ENCODE data around the gene STK24. TPM values are rescaled to one million over a fixed set of nuclear protein-coding genes. Genes with fewer than 3 reads are reported as not detected.

STK24 gene
- total and polyA plus RNA-seq, 3 experiments from 2014 or later, result 63.6 to 150 (median 149) TPM

DNA sequence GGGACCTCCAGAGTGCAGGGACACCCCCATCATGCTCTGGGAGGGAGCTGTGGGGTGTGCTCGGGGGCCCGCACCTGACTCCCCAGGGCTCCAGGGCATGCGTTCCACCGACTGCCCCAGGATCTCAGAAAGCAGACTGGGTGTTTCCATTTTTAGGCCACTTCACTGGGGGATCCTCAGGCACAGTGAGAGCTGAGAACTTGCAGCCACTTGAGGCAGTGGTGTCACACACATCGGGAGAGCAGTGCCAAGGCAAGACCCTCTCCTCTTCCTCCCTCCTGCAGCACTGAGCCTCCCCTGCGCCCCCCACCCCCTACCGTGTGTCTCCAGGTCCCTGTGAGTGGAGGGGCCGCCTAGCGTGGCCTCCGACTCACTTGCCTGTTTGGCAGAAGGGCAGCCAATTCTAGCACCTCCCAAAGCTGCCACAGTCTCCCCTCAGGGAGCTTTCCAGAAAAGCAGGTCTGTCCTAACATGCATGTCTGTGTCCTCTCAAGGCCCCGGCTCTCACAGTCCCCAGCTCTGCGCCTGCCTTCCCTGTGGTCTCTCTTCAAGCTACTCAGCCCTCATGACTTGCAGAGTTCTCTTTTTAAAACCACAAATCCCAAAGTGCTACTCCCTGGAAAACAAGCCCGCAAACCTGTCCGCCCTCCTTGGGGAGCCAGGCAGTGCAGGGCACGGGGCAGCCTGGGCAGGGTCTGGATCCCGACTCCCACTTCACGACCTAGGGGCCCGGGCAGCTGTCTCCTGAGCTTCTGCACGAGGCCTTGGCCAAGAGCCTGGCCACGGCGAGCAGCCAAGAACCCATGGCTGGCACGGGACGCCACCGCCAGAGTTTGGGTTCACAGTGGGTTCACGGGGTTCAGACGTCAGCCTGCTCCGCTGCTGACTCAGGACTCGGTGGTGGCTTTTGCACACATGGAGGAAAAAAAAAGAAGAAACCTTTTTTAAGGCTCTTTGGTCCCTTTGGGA, 94.1 kb downstream of the STK24 start:
- POLR2A ChIA-PET, result interaction anchor here (1.1 kb wide), 1 partner anchor 93 kb away, joined by 3 read pairs; no protein-coding TSS in a partner anchor
- H3K27ac ChIP-seq (ENCODE audit: low read depth, low read length), result no peak overlapping the region

DNA sequence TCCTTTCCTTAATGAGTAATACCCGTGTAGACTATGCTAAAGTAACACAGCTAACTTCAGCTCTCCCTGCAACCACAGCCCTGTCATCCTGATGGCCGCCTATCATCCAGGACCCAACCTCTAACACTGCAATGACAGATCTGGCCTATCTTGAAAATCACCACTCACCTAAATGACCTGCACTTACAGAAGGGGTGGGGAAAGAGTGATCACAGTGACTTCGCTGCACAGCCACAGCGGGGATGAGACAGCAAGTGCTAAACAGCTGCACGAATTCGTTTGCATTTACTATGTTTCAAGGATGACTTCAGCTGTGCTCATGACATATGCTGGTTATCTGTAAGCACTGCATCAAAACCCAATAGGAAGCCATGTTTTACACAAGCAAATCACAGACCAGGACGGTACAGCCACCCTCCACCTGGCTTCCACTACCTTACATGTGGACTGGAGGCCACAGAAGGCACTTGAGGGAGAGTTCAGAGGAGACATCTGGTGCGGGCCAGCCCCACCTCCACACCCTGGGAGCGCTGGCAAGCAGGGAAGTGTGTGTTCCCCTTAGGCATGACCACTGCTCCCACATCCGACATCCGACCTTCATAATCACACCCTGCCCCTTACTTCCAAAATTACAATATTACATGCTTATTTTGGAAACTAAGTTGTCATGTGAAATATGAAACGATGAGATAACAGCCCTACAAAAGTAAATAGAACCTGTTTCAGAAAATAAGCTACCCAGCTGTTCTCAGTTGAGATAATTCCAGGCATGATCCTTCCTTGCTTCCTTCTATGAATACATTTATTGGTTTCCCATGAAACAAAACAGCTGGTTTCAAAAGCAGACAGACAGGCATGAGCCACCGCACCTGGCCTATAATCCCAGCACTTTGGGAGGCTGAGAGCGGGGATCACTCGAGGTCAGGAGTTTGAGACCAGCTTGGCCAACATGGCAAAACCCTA, 95.7 kb downstream of the STK24 start:
- H3K36me3 Mint-ChIP-seq, result peaks cover 0 to 12% (median 5%) of the 10 kb centered on the region in 3 donors
- no peaks in the 10 kb centered on the region for H3K27me3 ChIP-seq (ENCODE audit: insufficient read depth, low read length, poor library complexity, severe bottlenecking)
- H3K27ac ChIP-seq (ENCODE audit: low read depth, low read length), result no peak overlapping the region
- DNase-seq, result no peak
- no peak overlapping the region for H3K4me3 ChIP-seq (ENCODE audit: low read length)
- H3K27me3 Mint-ChIP-seq, result peaks cover 0 to 2% of the 10 kb centered on the region in 2 donors
- H3K27ac Mint-ChIP-seq, result peak overlapping the region; percentile 62 to 100 (median 84)
- no peaks in the 10 kb centered on the region for H3K9me3 Mint-ChIP-seq
- H3K36me3 ChIP-seq (ENCODE audit: insufficient read depth, low read length), result no peaks in the 10 kb centered on the region
- CTCF ChIA-PET, result interaction anchor here (1.2 to 3.0 kb wide), 4 partner anchors 27 to 172 kb away, joined by 3 to 15 read pairs (median 4); no protein-coding TSS in a partner anchor
- POLR2A ChIA-PET, result no interaction called here
- H3K4me1 Mint-ChIP-seq, result peaks cover 80 to 95% (median 85%) of the 10 kb centered on the region in 3 donors
- no peaks in the 10 kb centered on the region for H3K9me3 ChIP-seq (ENCODE audit: low read length)
- H3K4me3 Mint-ChIP-seq, result peak overlapping the region in 3 of 7 donors; percentile 16 to 57 (median 45)
- H3K4me1 ChIP-seq (ENCODE audit: insufficient read depth, low read length), result peaks cover 67% of the 10 kb centered on the region

More for the DNA sequence above, 94.1 kb downstream of the STK24 start:
- Histone ChIP-seq H3K27me3 (ENCODE audit: insufficient read depth, low read length, poor library complexity, severe bottlenecking) (no peaks in the 10 kb centered on the region), H3K9me3 (ENCODE audit: low read length) (no peaks in the 10 kb centered on the region), H3K36me3 (ENCODE audit: insufficient read depth, low read length) (no peaks in the 10 kb centered on the region), H3K4me3 (ENCODE audit: low read length) (no peak overlapping the region), H3K4me1 (ENCODE audit: insufficient read depth, low read length) (peaks cover 63% of the 10 kb centered on the region)
- H3K27me3 Mint-ChIP-seq, result peaks cover 0 to 2% of the 10 kb centered on the region in 2 donors
- CTCF ChIA-PET, result interaction anchor here (1.2 to 3.0 kb wide), 4 partner anchors 37 to 171 kb away, joined by 4 to 15 read pairs (median 8); no protein-coding TSS in a partner anchor
- peak overlapping the region in 2 of 7 donors; percentile 20 to 59 for H3K4me3 Mint-ChIP-seq
- H3K9me3 Mint-ChIP-seq, result no peaks in the 10 kb centered on the region
- peaks cover 78 to 95% (median 83%) of the 10 kb centered on the region in 3 donors for H3K4me1 Mint-ChIP-seq
- DNase-seq, result no peak
- H3K36me3 Mint-ChIP-seq, result peaks cover 0 to 12% (median 7%) of the 10 kb centered on the region in 3 donors
- peak overlapping the region; percentile 29 to 100 (median 70) for H3K27ac Mint-ChIP-seq

DNA sequence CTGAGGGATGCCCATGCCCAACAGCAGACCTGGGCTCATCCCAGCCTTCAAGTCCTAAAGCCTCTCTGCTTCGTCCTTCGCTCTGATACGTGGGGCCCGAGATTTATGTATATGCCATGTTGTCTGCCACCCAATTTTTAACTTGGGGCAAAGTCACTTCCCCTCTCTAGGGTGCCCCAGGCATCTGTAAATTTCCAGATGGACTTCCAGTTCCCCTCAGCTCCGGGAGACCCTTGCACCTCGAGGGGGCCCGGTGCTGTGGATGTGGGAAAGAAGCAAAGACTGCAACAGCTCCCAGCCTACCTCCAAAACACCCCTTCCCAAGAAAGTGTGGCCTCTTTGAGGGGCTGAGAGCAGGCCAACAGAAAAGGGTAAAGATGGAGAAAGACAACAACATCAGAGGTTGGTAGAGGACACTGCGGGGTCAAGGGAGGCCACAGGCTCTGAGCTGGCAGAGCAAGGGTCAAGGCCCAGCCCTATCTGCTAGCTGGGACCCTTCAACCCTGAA, 97.4 kb downstream of the STK24 start:
- Mint-ChIP-seq H3K4me3 (no peak overlapping the region), H3K27ac (peak overlapping the region in 7 of 8 donors; percentile 33 to 95 (median 71)), H3K9me3 (no peaks in the 10 kb centered on the region), H3K4me1 (peaks cover 69 to 86% (median 73%) of the 10 kb centered on the region in 3 donors), H3K27me3 (peaks cover 0 to 2% of the 10 kb centered on the region in 2 donors), H3K36me3 (peaks cover 0 to 19% (median 5%) of the 10 kb centered on the region in 3 donors)
- Histone ChIP-seq H3K4me1 (ENCODE audit: insufficient read depth, low read length) (peaks cover 60% of the 10 kb centered on the region), H3K9me3 (ENCODE audit: low read length) (no peaks in the 10 kb centered on the region), H3K27ac (ENCODE audit: low read depth, low read length) (no peak overlapping the region), H3K27me3 (ENCODE audit: insufficient read depth, low read length, poor library complexity, severe bottlenecking) (no peaks in the 10 kb centered on the region), H3K36me3 (ENCODE audit: insufficient read depth, low read length) (peaks cover 6% of the 10 kb centered on the region), H3K4me3 (ENCODE audit: low read length) (no peak overlapping the region)
- ChIA-PET CTCF (interaction anchor here (1.5 kb wide), 1 partner anchor 174 kb away, joined by 5 read pairs; no protein-coding TSS in a partner anchor), POLR2A (no interaction called here)
- no peak for DNase-seq

DNA sequence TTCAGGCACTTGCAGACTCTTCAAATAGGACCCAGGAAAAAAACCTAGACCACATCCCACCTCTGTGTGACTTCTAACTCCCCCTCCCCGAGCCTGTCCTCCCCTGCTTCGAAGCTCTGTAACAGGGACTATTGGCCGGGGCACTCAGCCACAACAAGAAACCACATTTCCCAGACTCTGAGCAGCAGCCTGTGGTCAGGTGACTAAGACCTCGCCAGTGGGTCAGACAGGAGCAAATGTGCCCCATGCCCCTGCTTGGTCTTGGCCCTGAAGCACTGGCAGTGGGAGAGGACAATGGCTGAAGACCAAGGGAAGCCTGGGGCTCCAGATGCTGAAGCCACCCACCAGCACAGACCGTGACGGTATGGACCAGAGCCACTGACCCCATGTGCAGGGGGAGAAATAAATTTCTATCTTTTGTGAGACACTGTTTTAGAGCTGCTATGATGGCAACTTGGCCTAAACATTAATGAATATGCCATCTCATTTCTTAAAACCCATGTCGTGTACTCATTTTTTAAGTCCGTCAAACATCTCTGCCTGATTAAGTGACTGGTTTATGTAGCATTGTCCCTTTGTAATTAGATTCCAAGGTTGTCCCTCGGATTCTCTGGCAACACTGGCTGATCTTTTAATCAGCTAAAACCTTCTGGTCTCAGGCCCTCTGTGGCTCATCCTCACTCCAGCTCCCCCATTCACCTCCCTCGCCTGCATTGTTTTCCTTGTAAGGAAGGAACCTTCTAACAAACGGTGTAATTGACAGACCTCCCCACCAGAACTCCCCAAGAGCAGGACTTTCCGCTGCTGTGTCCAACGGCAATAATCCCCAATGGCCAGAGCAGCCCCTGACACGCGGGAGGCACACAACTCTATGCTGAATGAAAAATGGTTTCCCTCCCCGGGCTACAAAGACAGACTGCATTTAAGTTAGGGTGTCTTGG, 98.4 kb downstream of the STK24 start:
- Histone ChIP-seq H3K36me3 (ENCODE audit: insufficient read depth, low read length) (peaks cover 16% of the 10 kb centered on the region), H3K4me3 (ENCODE audit: low read length) (no peak overlapping the region), H3K27ac (ENCODE audit: low read depth, low read length) (no peak overlapping the region), H3K4me1 (ENCODE audit: insufficient read depth, low read length) (peaks cover 60% of the 10 kb centered on the region), H3K27me3 (ENCODE audit: insufficient read depth, low read length, poor library complexity, severe bottlenecking) (no peaks in the 10 kb centered on the region), H3K9me3 (ENCODE audit: low read length) (no peaks in the 10 kb centered on the region)
- ChIA-PET POLR2A (interaction anchor here (0.8 kb wide), 1 partner anchor 98 kb away, joined by 4 read pairs; no protein-coding TSS in a partner anchor), CTCF (interaction anchor here (0.8 kb wide), 1 partner anchor 33 kb away, joined by 3 read pairs; no protein-coding TSS in a partner anchor)
- DNase-seq, result peak in 1 of 5 donors; percentile 55
- Mint-ChIP-seq H3K4me1 (peaks cover 62 to 83% (median 62%) of the 10 kb centered on the region in 3 donors), H3K27me3 (peaks cover 0 to 3% of the 10 kb centered on the region in 2 donors), H3K4me3 (peak overlapping the region; percentile 54 to 76 (median 59)), H3K36me3 (peaks cover 0 to 30% (median 7%) of the 10 kb centered on the region in 3 donors), H3K9me3 (no peaks in the 10 kb centered on the region), H3K27ac (peak overlapping the region; percentile 84 to 99 (median 94))

DNA sequence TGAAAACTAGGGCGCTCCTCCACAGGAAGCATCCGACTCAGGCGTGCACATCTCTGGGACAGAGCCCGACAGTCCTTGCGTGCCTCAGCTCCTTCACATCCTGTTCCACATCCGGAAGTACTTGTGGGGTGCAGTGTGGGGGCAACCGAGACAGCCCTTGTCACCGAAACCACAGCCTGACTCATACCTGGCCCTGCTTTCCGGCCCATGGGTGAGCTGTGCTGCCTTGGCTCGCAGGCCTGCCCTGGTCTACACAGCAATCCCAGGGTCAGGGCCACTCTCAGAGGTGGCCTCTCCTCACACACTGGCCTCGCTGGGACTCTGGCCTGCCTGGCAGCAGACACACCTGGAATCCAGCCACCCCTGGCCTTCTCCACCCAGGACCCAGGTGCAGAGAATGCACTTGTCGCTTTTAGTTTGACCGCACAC, 100.4 kb downstream of the STK24 start:
- Mint-ChIP-seq H3K4me3 (peak overlapping the region; percentile 28 to 85 (median 59)), H3K36me3 (peaks cover 5 to 45% (median 17%) of the 10 kb centered on the region in 3 donors), H3K27me3 (peaks cover 0 to 3% of the 10 kb centered on the region in 2 donors), H3K27ac (peak overlapping the region; percentile 90 to 99 (median 96)), H3K9me3 (no peaks in the 10 kb centered on the region), H3K4me1 (peaks cover 64 to 83% (median 65%) of the 10 kb centered on the region in 3 donors)
- Histone ChIP-seq H3K36me3 (ENCODE audit: insufficient read depth, low read length) (peaks cover 23% of the 10 kb centered on the region), H3K4me3 (ENCODE audit: low read length) (peak overlapping the region; percentile 40), H3K9me3 (ENCODE audit: low read length) (no peaks in the 10 kb centered on the region), H3K27ac (ENCODE audit: low read depth, low read length) (peak overlapping the region; percentile 21), H3K27me3 (ENCODE audit: insufficient read depth, low read length, poor library complexity, severe bottlenecking) (no peaks in the 10 kb centered on the region), H3K4me1 (ENCODE audit: insufficient read depth, low read length) (peaks cover 55% of the 10 kb centered on the region)
- DNase-seq, result peak; percentile 76 to 93 (median 82)
- CTCF ChIA-PET, result interaction anchor here (0.7 to 2.9 kb wide), 6 partner anchors 8 to 176 kb away, joined by 3 to 15 read pairs (median 3); no protein-coding TSS in a partner anchor
- POLR2A ChIA-PET, result interaction anchor here (0.6 to 1.4 kb wide), 3 partner anchors 12 to 101 kb away, joined by 3 to 4 read pairs (median 4); partner anchors contain the start of gene STK24

DNA sequence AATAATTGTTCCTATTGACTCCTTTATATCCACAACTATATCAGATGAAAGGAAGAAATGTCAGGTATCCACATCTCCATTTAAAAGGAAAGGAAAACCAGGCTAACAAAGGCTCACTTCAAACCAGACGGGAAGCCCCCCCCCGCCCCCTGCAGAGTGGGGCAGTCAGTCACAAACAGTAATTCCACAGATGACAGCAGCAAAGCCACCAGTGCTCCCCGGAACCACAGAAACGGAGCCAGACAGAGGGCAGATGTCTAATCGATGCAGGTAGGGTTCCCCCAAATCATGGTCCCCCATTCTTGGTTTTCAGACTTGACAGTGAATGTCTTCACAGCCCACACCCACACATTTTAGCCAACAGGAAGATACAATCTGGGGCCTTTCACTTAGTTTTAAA, 100.8 kb downstream of the STK24 start:
- no peaks in the 10 kb centered on the region for H3K27me3 ChIP-seq (ENCODE audit: insufficient read depth, low read length, poor library complexity, severe bottlenecking)
- H3K4me3 ChIP-seq (ENCODE audit: low read length), result no peak overlapping the region
- Mint-ChIP-seq H3K9me3 (no peaks in the 10 kb centered on the region), H3K27me3 (peaks cover 0 to 3% of the 10 kb centered on the region in 2 donors), H3K4me1 (peaks cover 62 to 83% (median 65%) of the 10 kb centered on the region in 3 donors), H3K27ac (peak overlapping the region; percentile 90 to 99 (median 96)), H3K36me3 (peaks cover 5 to 45% (median 16%) of the 10 kb centered on the region in 3 donors), H3K4me3 (peak overlapping the region; percentile 28 to 85 (median 59))
- ChIA-PET CTCF (interaction anchor here (0.7 to 2.9 kb wide), 6 partner anchors 9 to 177 kb away, joined by 3 to 15 read pairs (median 3); no protein-coding TSS in a partner anchor), POLR2A (interaction anchor here (0.6 to 1.4 kb wide), 3 partner anchors 12 to 101 kb away, joined by 3 to 4 read pairs (median 4); partner anchors contain the start of gene STK24)
- peak in 3 of 5 donors; percentile 61 to 78 (median 72) for DNase-seq
- H3K27ac ChIP-seq (ENCODE audit: low read depth, low read length), result peak overlapping the region; percentile 21
- peaks cover 51% of the 10 kb centered on the region for H3K4me1 ChIP-seq (ENCODE audit: insufficient read depth, low read length)
- H3K9me3 ChIP-seq (ENCODE audit: low read length), result no peaks in the 10 kb centered on the region
- peaks cover 28% of the 10 kb centered on the region for H3K36me3 ChIP-seq (ENCODE audit: insufficient read depth, low read length)

Measured in CD8-positive, alpha-beta memory T cell (primary cell).